PFSK-1 (cell line): Measurements from ENCODE around the gene C3orf49.

Source experiments
- FOXP2 ChIP-seq: optimal IDR thresholded peaks from 2 replicates; pipeline ENCODE3; 2011; ENCODE audit warnings: borderline replicate concordance, control low read depth, inconsistent platforms; ENCODE audit not compliant: insufficient read depth; ENCODE audit errors: extremely low read length, extremely low read depth
- POLR2AphosphoS5 ChIP-seq: IDR thresholded peaks from 2 replicates; pipeline ENCODE4 v1.6.1; 2012; ENCODE audit warnings: low read depth, mild to moderate bottlenecking, control low read depth, low read length, moderate library complexity
- SIN3A ChIP-seq: IDR thresholded peaks from 2 replicates; pipeline ENCODE4 v1.6.1; 2012; ENCODE audit warnings: mild to moderate bottlenecking, low read length, moderate library complexity, borderline replicate concordance; ENCODE audit not compliant: insufficient read depth
- TAF1 ChIP-seq: IDR thresholded peaks from 2 replicates; pipeline ENCODE4 v1.6.1; 2012; ENCODE audit warnings: low read length, control low read depth, borderline replicate concordance; ENCODE audit not compliant: insufficient read depth
- TF ChIP-seq, protein P1 (sequence below), 2 experiments: IDR thresholded peaks; 2 replicates each; pipeline versions ENCODE4 v1.6.1 to v1.8.0; 2011 to 2012; ENCODE audit warnings: low read depth in 2 of 2, low read length in 2 of 2, control low read depth in 1 of 2, inconsistent platforms in 1 of 2, mild to moderate bottlenecking in 1 of 2, moderate library complexity in 1 of 2; ENCODE audit not compliant: insufficient read depth in 1 of 2

The C3orf49 gene

DNA sequence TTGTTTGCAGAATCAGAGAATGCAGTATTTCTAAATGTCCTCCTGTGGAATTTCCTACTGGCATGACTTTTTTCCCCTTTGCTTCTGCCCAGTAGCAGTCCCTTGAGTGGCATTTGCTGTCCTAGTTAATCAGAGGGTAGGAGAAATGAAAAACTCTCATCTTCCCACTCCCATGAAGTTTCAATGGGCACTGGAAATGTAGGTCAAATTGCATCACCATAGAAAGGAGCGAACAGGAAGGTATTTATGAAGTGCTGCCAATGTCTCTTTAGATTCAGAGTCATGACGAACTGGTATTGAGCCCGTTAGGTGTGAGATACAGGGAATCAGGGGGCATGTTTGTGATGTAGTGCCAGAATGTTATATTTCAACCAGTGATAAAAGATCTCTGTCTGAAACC lies 67.8 kb downstream of the C3orf49 start:
- no peak for TF ChIP-seq POLR2AphosphoS5
- TF ChIP-seq TAF1 = no peak

GRCh38 chr3:63891518-63891917 lies 72.4 kb downstream of the C3orf49 start:
- TF ChIP-seq, protein P1, sequence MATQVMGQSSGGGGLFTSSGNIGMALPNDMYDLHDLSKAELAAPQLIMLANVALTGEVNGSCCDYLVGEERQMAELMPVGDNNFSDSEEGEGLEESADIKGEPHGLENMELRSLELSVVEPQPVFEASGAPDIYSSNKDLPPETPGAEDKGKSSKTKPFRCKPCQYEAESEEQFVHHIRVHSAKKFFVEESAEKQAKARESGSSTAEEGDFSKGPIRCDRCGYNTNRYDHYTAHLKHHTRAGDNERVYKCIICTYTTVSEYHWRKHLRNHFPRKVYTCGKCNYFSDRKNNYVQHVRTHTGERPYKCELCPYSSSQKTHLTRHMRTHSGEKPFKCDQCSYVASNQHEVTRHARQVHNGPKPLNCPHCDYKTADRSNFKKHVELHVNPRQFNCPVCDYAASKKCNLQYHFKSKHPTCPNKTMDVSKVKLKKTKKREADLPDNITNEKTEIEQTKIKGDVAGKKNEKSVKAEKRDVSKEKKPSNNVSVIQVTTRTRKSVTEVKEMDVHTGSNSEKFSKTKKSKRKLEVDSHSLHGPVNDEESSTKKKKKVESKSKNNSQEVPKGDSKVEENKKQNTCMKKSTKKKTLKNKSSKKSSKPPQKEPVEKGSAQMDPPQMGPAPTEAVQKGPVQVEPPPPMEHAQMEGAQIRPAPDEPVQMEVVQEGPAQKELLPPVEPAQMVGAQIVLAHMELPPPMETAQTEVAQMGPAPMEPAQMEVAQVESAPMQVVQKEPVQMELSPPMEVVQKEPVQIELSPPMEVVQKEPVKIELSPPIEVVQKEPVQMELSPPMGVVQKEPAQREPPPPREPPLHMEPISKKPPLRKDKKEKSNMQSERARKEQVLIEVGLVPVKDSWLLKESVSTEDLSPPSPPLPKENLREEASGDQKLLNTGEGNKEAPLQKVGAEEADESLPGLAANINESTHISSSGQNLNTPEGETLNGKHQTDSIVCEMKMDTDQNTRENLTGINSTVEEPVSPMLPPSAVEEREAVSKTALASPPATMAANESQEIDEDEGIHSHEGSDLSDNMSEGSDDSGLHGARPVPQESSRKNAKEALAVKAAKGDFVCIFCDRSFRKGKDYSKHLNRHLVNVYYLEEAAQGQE (IDR thresholded peaks at IDR 0.05; ENCODE audit: insufficient read depth in 1 of 2, low read depth in 2 of 2, low read length in 2 of 2) = no peak
- no peak for TF ChIP-seq POLR2AphosphoS5
- TF ChIP-seq SIN3A = no peak
- no peak for TF ChIP-seq FOXP2
- no peak for TF ChIP-seq TAF1

- no peak for TF ChIP-seq SIN3A
- TF ChIP-seq POLR2AphosphoS5 = no peak
- TF ChIP-seq, protein P1 (IDR thresholded peaks at IDR 0.05; ENCODE audit: insufficient read depth in 1 of 2, low read depth in 2 of 2, low read length in 2 of 2) = no peak
- TF ChIP-seq FOXP2 = no peak
- TF ChIP-seq TAF1 = no peak
These were observed 73.8 kb downstream of the C3orf49 start for GRCh38 chr3:63892773-63893352.

DNA sequence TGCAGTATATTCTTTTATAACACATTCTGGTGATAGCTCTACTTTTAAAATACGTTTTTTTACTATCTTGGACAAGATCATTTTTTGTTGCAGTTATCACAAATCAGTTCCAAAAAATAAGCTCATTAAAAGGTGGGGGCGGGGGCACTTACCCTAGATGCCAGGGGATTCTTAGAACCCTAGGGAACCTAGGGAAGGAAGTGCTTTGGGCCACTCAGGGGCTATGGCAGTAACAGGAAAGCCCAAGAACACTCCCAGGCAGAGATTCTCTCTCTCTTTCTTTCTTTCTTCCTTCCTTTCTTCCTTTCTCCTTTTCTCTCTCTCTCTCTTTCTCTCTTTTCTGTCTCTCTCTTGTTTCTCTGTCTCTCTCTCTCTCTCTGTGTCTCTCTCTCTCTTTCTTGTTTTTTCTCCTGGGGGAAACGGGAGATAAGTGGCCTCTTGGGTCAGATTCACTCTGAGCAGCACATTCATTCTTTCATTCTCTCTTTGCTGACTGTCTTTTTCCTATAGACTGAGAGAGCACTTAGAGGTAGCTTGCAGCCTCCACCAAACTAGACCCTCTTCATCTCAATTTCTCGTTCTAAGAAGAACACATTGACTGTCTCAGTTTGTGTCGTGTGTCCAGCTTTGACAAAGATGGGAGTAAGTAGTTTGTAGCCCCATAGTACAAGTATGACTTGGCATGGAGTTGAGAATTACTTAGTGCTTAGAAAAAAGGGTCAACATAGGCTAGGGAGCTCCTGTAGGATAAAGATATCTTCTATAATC lies 76.5 kb downstream of the C3orf49 start:
- TF ChIP-seq TAF1 = no peak
- TF ChIP-seq POLR2AphosphoS5 = no peak
- no peak for TF ChIP-seq FOXP2
- TF ChIP-seq SIN3A = no peak
- TF ChIP-seq, protein P1 (IDR thresholded peaks at IDR 0.05; ENCODE audit: insufficient read depth in 1 of 2, low read depth in 2 of 2, low read length in 2 of 2) = no peak

- TF ChIP-seq SIN3A = no peak
- no peak for TF ChIP-seq POLR2AphosphoS5
- TF ChIP-seq, protein P1 (IDR thresholded peaks at IDR 0.05; ENCODE audit: insufficient read depth in 1 of 2, low read depth in 2 of 2, low read length in 2 of 2) = no peak
- TF ChIP-seq FOXP2 = no peak
- no peak for TF ChIP-seq TAF1
These were observed 77.4 kb downstream of the C3orf49 start for GRCh38 chr3:63896332-63897030.
